HUES48 (cell line): ENCODE results near the gene RNF225.
"Not testable (repeated sequence)": the region's sequence is repeated elsewhere in the genome, so short reads cannot be mapped to it uniquely, and the experiment has no call there.

Source experiments
- H3K27ac ChIP-seq: one replicate; pipeline ENCODE4 v1.7.0; 2013; ENCODE audit warnings: low read depth, low read length, inconsistent platforms
- H3K27me3 ChIP-seq: 2 replicates; pipeline ENCODE4 v1.6.1; 2013; ENCODE audit warnings: mild to moderate bottlenecking, low read length; ENCODE audit not compliant: control insufficient read depth, insufficient read depth
- H3K36me3 ChIP-seq: 2 replicates; pipeline ENCODE4 v1.6.1; 2013; ENCODE audit warnings: low read length; ENCODE audit not compliant: control insufficient read depth, insufficient read depth
- H3K4me1 ChIP-seq: 2 replicates; pipeline ENCODE4 v1.6.1; 2013; ENCODE audit warnings: mild to moderate bottlenecking, low read length; ENCODE audit not compliant: control insufficient read depth, insufficient read depth
- H3K4me3 ChIP-seq: 2 replicates; pipeline ENCODE4 v1.5.1; 2013; ENCODE audit warnings: mild to moderate bottlenecking, low read depth, low read length
- H3K9ac ChIP-seq: 2 replicates; pipeline ENCODE4 v1.6.1; 2013; ENCODE audit warnings: mild to moderate bottlenecking, low read depth, low read length, moderate library complexity
- H3K9me3 ChIP-seq: 2 replicates; pipeline ENCODE4 v1.6.1; 2013; ENCODE audit warnings: low read length; ENCODE audit not compliant: control insufficient read depth, insufficient read depth

Gene RNF225

DNA sequence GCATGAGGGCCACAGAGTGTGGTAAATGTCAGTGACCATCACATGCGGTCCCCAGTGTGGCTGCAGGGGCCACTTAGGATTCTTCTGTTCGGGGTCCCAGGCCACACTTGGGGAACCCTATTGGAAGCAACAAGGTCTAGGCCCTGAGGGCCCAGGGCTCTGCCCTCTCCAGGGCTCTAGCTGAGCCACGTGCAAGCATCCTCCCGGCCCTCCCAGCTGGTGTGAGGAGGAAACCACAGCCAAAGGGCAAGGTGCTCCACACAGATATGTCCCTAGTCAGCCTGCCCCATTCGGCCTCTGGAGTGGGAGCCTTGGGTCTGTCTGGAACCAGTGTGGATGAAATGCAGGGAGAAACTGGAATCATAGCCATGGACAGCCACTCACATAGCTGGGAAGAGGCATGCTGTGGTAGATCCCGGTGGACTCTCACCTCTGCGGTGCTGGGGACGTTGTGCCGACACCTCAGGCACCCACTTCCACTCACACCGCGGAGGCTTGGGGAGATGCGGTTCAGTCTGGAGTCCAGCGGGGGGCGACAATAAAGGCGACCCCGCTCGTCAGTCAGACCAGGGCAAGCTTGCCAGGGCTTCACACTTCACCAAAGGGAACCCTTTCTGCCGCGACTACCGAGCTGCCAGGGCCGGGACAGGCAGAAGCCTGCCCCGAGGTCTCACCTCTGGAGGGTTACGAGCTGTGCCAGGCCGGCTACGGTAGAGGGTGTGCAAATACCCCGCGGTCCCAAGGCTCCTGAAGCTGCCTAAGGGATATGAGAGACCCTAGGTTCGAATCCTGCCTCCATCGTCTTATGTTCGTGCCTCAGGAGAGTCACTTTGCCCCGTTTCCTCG is 28.6 kb upstream of the RNF225 start:
- no peaks in the 10 kb centered on the region for H3K36me3 ChIP-seq
- no peak overlapping the region for H3K27ac ChIP-seq
- no peak overlapping the region for H3K9ac ChIP-seq
- H3K4me1 ChIP-seq: no peaks in the 10 kb centered on the region
- no peak overlapping the region for H3K4me3 ChIP-seq
- H3K27me3 ChIP-seq: no peaks in the 10 kb centered on the region
- no peaks in the 10 kb centered on the region for H3K9me3 ChIP-seq

DNA sequence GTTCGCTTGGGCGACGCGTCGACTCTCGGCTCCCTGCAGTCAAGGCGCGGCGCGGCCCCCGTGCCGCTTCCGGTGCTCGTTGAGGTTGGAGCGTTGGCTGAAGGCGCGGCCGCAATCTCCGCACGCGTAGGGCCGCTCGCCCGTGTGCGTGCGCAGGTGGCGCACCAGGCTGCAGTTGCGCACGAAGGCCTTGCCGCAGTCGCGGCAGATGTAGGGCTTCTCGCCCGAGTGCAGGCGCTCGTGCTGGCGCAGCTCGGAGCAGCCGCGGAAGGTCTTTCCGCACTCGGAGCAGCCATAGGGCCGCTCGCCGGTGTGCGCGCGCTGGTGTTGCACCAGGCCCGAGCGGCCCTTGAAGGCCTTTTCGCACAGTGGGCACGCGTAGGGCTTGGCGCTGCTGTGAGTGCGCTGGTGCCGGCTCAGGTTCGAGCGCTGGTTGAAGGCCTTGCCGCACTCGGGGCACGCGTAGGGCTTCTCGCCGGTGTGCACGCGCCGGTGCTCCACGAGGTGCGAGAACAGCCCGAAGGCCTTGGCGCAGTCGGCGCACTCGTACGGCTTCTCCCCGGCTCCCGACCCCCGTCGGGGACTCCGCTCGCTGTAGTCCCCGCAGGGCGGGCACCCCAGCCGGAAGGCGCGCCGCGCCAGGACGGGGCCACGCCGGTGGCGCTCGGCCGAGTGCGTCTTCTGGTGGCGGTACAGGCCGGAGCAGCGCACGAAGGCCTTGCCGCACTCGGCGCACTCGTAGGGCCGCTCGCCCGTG is 27.6 kb upstream of the RNF225 start:
- Histone ChIP-seq H3K9ac (no peak overlapping the region), H3K4me1 (no peaks in the 10 kb centered on the region), H3K9me3 (no peaks in the 10 kb centered on the region), H3K36me3 (no peaks in the 10 kb centered on the region), H3K4me3 (no peak overlapping the region), H3K27ac (no peak overlapping the region), H3K27me3 (no peaks in the 10 kb centered on the region)

DNA sequence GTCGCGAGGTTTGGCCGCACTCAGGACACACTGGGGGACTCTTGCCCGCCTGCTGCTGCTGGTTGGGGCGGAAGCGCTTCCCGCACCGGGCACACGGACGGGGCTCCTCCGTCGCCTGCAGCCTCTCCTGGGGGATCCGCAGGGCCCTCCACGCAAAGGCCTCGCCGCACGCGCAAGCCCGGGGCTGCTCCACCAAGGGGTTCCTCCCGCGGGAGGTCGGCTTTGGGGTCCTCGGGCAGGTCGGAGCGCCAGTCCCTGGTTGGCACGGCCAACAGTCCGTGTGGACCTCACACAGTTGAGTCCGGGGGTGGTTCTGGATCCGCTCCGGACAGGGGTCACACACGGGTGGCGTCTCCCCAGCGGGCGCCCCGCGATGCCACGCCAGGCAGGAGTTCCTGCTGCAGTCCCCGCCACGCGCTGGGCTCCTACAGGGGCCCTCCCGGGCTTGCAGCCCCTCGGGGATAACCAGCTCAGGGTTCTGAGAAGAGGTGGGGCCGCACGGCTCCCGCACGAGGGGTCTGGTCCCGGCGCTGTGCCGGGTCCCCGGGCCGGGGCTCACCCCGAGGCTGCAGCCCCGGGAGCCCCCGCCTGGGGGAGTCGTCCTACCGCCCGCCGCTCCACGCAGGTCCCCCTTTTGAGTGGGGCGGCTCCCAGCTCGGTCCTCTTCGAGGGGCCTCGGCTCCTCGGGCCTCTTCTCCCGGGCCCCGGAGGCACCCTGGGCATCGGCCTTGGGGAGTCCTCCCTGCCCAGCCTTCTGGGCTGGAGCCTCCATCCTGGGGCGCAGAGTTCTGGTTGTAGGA is 26.7 kb upstream of the RNF225 start:
- Histone ChIP-seq H3K27ac (no peak overlapping the region), H3K9me3 (no peaks in the 10 kb centered on the region), H3K9ac (no peak overlapping the region), H3K36me3 (no peaks in the 10 kb centered on the region), H3K4me3 (no peak overlapping the region), H3K4me1 (no peaks in the 10 kb centered on the region), H3K27me3 (no peaks in the 10 kb centered on the region)

DNA sequence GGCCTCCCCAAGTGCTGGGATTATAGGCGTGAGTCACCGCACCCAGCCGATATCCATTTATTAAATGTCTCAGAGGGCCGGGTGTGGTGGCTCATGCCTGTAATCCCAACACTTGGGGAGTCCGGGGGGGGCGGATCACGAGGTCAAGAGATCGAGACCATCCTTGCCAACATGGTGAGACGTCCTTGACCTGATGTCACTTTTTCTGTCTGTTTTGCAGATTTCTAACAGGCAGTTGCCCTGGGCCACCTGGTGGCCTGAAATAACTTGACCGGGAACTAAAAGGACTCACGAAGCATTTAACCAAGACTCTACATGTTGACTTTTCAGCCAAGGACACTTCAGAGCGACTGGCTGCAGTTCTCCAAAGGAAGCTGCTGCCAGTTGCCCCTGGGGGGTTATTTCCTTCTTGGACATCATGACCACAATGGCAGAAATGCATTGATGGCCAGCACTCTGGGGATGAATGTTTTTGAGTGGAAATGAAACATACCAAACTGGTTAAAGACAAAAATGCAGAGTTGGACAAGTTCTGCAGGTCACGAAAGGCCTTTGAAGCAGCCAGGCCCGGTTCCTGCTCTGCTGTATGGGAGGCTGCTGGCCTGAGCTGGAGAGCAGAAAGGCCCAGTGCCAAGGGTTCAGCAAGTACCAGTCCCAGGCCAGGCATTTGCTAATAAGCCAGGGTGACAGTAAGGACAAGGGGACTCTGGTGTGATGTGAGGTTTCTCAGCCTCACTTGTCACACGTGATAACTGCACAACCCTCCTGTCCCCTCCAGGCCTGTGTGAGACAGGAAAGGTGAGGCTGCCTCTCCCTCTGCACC is 22.9 kb upstream of the RNF225 start:
- H3K4me3 ChIP-seq: no peak overlapping the region

DNA sequence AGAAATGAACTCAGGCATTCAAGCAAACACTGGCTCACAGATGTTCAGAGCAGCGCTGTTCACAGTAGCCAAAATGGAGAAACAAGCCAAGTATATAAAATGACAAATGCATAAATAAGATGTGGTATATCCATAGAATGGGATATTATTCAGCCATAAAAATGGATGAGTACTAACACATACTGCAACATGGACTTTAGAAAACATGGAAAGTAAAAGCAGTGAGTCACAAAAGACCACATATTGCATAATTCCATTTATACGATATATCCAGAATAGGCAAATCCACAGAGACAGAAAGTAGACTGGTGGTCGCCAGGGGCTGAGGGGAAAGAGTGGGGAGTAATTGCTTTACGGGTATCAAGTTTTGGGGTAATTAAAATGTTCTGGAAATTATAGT is 21.3 kb upstream of the RNF225 start:
- Histone ChIP-seq H3K9me3 (no peaks in the 10 kb centered on the region), H3K9ac (no peak overlapping the region), H3K27me3 (no peaks in the 10 kb centered on the region), H3K36me3 (no peaks in the 10 kb centered on the region), H3K4me3 (no peak overlapping the region), H3K27ac (no peak overlapping the region), H3K4me1 (no peaks in the 10 kb centered on the region)

More for the DNA sequence above, 22.9 kb upstream of the RNF225 start:
- H3K27me3 ChIP-seq: no peaks in the 10 kb centered on the region
- no peaks in the 10 kb centered on the region for H3K9me3 ChIP-seq
- H3K9ac ChIP-seq: no peak overlapping the region
- H3K27ac ChIP-seq: no peak overlapping the region
- H3K4me1 ChIP-seq: no peaks in the 10 kb centered on the region
- no peaks in the 10 kb centered on the region for H3K36me3 ChIP-seq

DNA sequence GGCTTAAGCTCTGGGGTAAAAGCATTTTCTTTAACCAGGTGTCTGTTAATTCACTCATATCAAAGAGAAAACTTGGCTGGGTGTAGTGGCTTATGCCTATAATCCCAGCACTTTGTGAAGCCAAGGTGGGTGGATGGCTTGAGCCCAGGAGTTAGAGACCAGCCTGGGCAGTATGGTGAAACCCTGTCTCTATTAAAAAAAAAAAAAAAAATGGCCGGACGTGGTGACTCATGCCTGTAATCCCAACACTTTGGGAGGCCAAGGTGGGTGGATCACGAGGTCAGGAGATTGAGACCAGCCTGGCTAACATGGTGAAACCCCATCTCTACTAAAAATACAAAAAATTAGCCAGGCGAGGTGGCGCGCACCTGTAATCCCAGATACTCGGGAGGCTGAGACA is 18.7 kb upstream of the RNF225 start:
- H3K4me3 ChIP-seq, H3K4me1 ChIP-seq, H3K36me3 ChIP-seq, H3K27ac ChIP-seq, H3K27me3 ChIP-seq, H3K9me3 ChIP-seq, H3K9ac ChIP-seq: not testable (repeated sequence)

DNA sequence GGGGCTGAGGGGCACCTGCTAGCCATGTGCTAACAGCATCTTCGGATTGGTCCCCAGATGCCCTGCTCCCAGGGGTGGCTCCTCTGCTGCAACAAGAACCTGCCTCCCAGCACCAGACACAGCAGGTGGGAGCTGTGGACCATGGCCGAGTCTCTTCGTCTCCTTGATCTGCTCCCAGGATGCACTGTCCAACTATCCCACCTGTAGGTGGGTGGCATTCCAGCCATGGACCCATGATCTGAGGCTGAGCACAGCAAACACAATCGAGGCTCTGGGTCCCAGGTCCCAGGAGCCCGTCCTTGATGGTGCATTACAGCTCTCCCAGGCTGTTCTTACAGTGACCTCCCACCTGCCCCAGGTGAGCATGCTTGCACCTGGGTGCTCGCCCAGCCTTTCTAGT is 16.2 kb upstream of the RNF225 start:
- Histone ChIP-seq H3K9me3 (no peaks in the 10 kb centered on the region), H3K4me1 (no peaks in the 10 kb centered on the region), H3K36me3 (no peaks in the 10 kb centered on the region), H3K27me3 (no peaks in the 10 kb centered on the region), H3K27ac (no peak overlapping the region), H3K9ac (no peak overlapping the region), H3K4me3 (no peak overlapping the region)

DNA sequence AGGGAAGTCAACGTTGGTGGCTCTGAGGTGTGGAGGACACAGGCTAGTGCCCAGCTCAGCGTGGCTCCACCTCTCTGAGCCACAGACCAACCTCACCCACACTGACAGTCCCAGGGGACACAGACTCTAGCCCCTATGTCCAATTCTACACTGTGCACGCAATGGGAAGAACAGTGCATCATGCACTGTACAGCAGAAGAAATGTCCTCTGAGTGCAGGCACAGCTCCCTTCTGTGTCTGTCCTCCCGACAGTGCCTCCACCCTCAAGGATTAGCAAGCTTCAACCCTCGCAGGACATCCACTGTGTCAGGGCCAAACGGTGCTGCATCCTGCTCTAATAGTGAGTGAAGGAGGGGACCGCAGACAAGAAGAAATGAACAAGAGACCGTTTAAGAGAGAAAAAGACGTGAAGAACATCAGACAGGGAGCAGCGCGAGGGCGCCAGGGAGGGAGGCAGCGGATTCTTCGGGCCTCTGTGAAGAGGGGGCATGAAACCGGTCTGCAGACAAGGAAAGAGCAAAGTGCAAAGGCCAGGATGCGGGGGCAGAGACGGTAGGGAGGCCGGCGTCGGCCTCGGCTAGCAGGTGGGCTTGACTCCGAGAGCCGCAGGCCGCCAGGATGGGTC is 15.3 kb upstream of the RNF225 start:
- Histone ChIP-seq H3K9ac (peak overlapping the region; percentile 74; the same call in 1 of the 2 replicates), H3K36me3 (no peaks in the 10 kb centered on the region), H3K27me3 (no peaks in the 10 kb centered on the region), H3K27ac (peak overlapping the region; percentile 93), H3K9me3 (no peaks in the 10 kb centered on the region), H3K4me1 (no peaks in the 10 kb centered on the region), H3K4me3 (peak overlapping the region; percentile 80)

DNA sequence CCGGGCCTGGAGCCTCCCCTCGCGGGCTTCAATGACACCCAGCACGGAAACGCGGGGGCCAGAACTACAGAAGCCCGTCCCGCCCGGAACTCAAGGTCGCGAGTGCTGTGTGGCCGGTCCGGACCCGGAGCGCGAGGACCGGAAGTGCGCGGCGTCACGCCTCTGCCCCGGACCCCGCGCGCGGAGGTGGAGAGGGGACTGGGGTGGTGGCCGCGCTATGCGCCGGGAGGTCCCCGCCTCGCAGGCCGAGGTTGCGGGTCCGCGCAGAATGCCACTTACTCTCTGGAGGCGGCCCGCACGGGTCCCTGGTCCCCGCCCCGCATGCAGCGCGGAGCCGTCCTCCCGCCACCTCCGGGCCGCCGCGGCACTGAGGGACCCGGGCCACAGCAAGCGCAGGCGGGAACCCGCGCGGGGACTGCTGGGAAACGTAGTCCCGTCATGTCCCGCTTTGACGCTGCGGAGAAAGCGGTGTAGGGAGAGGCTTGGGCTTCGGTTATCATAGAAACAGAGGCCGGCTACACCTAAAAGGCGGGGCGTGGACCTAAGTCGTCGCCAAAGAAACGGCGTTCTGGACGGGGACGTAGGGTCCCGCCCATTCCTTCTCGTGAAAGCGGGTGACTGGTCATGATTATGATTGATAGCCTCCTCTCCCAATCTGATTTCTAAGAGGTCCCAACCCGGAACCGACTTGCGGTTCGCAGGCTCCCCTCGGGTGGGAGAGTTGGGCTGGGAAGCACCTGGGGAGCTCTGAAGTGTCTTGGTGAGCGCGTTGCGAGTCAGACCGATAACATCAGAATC is 14.6 kb upstream of the RNF225 start, which contains the start of gene ZNF837:
ZNF837 (minus strand) TSS at position 369 of the 798 bp plus-strand sequence. CDS start 11,698 bp downstream, outside the sequence.
- peaks cover 6% of the 10 kb centered on the region for H3K4me1 ChIP-seq
- H3K27me3 ChIP-seq: no peaks in the 10 kb centered on the region

More for the DNA sequence above, 14.6 kb upstream of the RNF225 start, which contains the start of gene ZNF837:
- Histone ChIP-seq H3K9ac (peak within 1 kb of the TSS; percentile 74), H3K9me3 (no peaks in the 10 kb centered on the region), H3K4me3 (peak within 1 kb of the TSS; percentile 80), H3K36me3 (no peaks in the 10 kb centered on the region), H3K27ac (peak within 1 kb of the TSS; percentile 93)
